ENCODE measurements around the gene SCN9A. TPM values are rescaled to one million over a fixed set of nuclear protein-coding genes. Genes with fewer than 3 reads are reported as not detected.

Gene SCN9A
- total and polyA plus RNA-seq, 2 of the 8 experiments (the other 6 are each of a cell fraction or from before 2014, with no cell fraction given), result 1.6 to 6.2 TPM

DNA sequence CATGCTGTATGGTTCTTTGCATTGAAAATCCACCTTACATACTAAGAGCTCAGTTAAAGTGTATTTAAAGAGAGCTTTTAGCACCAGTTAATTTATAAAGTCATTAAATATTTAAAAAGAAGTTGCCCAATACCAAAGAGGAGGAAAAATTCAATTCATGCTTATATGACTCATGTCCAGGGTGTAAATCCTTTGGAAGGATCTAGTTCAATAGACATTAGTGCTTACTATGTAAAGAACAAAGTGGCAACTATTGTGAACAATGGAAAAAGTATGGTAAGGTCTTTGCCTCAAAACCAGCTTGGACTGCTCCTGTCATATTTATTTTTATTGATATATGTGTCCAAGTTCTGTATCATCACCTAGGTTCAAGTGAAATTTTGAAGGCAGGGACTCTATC, 90.5 kb downstream of the SCN9A start:
- Histone ChIP-seq H2BK20ac (ENCODE audit: low read length) (no peak overlapping the region), H4K20me1 (replicated peaks in 1 of 2; ENCODE audit: control insufficient read depth in 1 of 2, insufficient read depth in 2 of 2, low read length in 2 of 2) (no peaks in the 10 kb centered on the region), H2BK120ac (replicated peaks; ENCODE audit: low read depth, low read length) (no peak overlapping the region), H3K79me2 (ENCODE audit: control insufficient read depth in 1 of 2, insufficient read depth in 2 of 2, low read length in 2 of 2) (no peaks in the 10 kb centered on the region), H3K27me3 (replicated peaks in 1 of 4; ENCODE audit: control insufficient read depth in 3 of 4, extremely low read depth in 1 of 4, insufficient read depth in 3 of 4, low read length in 3 of 4) (no peaks in the 10 kb centered on the region), H3K79me1 (ENCODE audit: low read depth, low read length) (no peaks in the 10 kb centered on the region), H3K36me3 (ENCODE audit: control insufficient read depth in 2 of 4, insufficient read depth in 4 of 4, low read length in 3 of 4) (no peaks in the 10 kb centered on the region), H3K9ac (replicated peaks in 1 of 4; ENCODE audit: extremely low read depth in 1 of 4, low read depth in 3 of 4, low read length in 3 of 4) (no peak overlapping the region), H3K56ac (replicated peaks; ENCODE audit: insufficient read length, low read depth, low read length) (no peak overlapping the region), H3K23me2 (ENCODE audit: low read depth, low read length) (no peaks in the 10 kb centered on the region), H4K8ac (ENCODE audit: extremely low read depth, insufficient read depth, low read length) (no peak overlapping the region), H4K5ac (ENCODE audit: insufficient read length, low read depth, low read length) (no peak overlapping the region), H2AFZ (ENCODE audit: low read length) (no peak overlapping the region), H2BK5ac (ENCODE audit: low read depth, low read length) (no peak overlapping the region), H3K23ac (ENCODE audit: insufficient read length) (no peak overlapping the region), H3K4me3 (ENCODE audit: extremely low read depth in 1 of 4, insufficient read depth in 2 of 4, low read depth in 3 of 4, low read length in 4 of 4) (no peak overlapping the region), H3K14ac (ENCODE audit: insufficient read length) (no peak overlapping the region), H3K4me1 (replicated peaks in 1 of 4; ENCODE audit: control insufficient read depth in 3 of 4, insufficient read depth in 4 of 4, low read length in 3 of 4) (no peaks in the 10 kb centered on the region; a peak in 1 of 7 replicates), H4K91ac (replicated peaks; ENCODE audit: insufficient read length, low read length) (no peak overlapping the region), H2BK15ac (ENCODE audit: low read length) (no peak overlapping the region), H3K4me2 (ENCODE audit: insufficient read depth in 1 of 2, low read depth in 2 of 2, low read length in 2 of 2) (no peak overlapping the region), H3K9me3 (ENCODE audit: insufficient read depth in 2 of 2, low read depth in 1 of 2, low read length in 1 of 2) (no peaks in the 10 kb centered on the region), H2AK5ac (ENCODE audit: low read depth, low read length) (no peak overlapping the region), H2BK12ac (ENCODE audit: low read depth, low read length) (no peak overlapping the region), H3K18ac (ENCODE audit: extremely low read depth, low read length) (no peak overlapping the region), H3K27ac (ENCODE audit: low read depth, low read length) (no peak overlapping the region), H3K4ac (replicated peaks; ENCODE audit: insufficient read length, low read depth, low read length) (no peak overlapping the region)
- DNase-seq (ENCODE audit: low read depth in 1 of 2, low spot score in 2 of 2) (no peak), FAIRE-seq (no peak)
- POLR2A ChIA-PET (ENCODE audit: partially characterized antibody), result no interaction called here
- CTCF ChIA-PET (ENCODE audit: partially characterized antibody), result no interaction called here
- TF ChIP-seq YY1 (IDR thresholded peaks at IDR 0.05; ENCODE audit: low read depth, low read length), result no peak
- TF ChIP-seq, protein P1, sequence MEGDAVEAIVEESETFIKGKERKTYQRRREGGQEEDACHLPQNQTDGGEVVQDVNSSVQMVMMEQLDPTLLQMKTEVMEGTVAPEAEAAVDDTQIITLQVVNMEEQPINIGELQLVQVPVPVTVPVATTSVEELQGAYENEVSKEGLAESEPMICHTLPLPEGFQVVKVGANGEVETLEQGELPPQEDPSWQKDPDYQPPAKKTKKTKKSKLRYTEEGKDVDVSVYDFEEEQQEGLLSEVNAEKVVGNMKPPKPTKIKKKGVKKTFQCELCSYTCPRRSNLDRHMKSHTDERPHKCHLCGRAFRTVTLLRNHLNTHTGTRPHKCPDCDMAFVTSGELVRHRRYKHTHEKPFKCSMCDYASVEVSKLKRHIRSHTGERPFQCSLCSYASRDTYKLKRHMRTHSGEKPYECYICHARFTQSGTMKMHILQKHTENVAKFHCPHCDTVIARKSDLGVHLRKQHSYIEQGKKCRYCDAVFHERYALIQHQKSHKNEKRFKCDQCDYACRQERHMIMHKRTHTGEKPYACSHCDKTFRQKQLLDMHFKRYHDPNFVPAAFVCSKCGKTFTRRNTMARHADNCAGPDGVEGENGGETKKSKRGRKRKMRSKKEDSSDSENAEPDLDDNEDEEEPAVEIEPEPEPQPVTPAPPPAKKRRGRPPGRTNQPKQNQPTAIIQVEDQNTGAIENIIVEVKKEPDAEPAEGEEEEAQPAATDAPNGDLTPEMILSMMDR (IDR thresholded peaks at IDR 0.05; ENCODE audit: control extremely low read depth in 1 of 3, insufficient read depth in 1 of 3, low read depth in 1 of 3, low read length in 3 of 3), result no peak
- TF ChIP-seq, protein P2, sequence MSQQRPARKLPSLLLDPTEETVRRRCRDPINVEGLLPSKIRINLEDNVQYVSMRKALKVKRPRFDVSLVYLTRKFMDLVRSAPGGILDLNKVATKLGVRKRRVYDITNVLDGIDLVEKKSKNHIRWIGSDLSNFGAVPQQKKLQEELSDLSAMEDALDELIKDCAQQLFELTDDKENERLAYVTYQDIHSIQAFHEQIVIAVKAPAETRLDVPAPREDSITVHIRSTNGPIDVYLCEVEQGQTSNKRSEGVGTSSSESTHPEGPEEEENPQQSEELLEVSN (IDR thresholded peaks at IDR 0.05), result no peak
- no peak for TF ChIP-seq KDM1A (IDR thresholded peaks at IDR 0.05; ENCODE audit: borderline replicate concordance, low read length)
- no peak for TF ChIP-seq KDM5A (IDR thresholded peaks at IDR 0.05; ENCODE audit: low read length)
- TF ChIP-seq SP2 (IDR thresholded peaks at IDR 0.05; ENCODE audit: low read length), result no peak
- no peak for TF ChIP-seq SIRT6 (IDR thresholded peaks at IDR 0.05; ENCODE audit: low read length)
- TF ChIP-seq CREB1 (IDR thresholded peaks at IDR 0.05), result no peak
- TF ChIP-seq, protein P3, sequence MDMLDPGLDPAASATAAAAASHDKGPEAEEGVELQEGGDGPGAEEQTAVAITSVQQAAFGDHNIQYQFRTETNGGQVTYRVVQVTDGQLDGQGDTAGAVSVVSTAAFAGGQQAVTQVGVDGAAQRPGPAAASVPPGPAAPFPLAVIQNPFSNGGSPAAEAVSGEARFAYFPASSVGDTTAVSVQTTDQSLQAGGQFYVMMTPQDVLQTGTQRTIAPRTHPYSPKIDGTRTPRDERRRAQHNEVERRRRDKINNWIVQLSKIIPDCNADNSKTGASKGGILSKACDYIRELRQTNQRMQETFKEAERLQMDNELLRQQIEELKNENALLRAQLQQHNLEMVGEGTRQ (IDR thresholded peaks at IDR 0.05; ENCODE audit: low read length), result no peak
- no peak for TF ChIP-seq PHF8 (conservative IDR thresholded peaks at IDR 0.05; ENCODE audit: low read depth, low read length)
- no peak for TF ChIP-seq ZNF274 (IDR thresholded peaks at IDR 0.05; ENCODE audit: borderline replicate concordance, extremely low read depth, low read length)
- no peak for TF ChIP-seq RNF2 (IDR thresholded peaks at IDR 0.05; ENCODE audit: borderline replicate concordance, low read depth, low read length, missing control alignments, poor library complexity, severe bottlenecking)

Data from H1 (cell line).